H1 (cell line): ENCODE data around the gene TYRP1. TPM values are rescaled to one million over a fixed set of nuclear protein-coding genes. Genes with fewer than 3 reads are reported as not detected.

ENCODE experiments used
- SRF ChIP-seq: IDR thresholded peaks from 2 replicates; pipeline ENCODE4 v1.6.1; 2011; ENCODE audit warnings: mild to moderate bottlenecking, low read depth, low read length, moderate library complexity
- polyA plus RNA-seq, 7 experiments: library from polyadenylated mRNA; depleted of rRNA in 3 of 7; stranded (reverse) in 5 of 7; unstranded in 2 of 7; fragments of >200 nt in 5 of 7; fragments of 200-250 nt in 2 of 7; gene quantifications; 1 replicate in 5 of 7; 2 replicates in 1 of 7; 4 replicates in 1 of 7; pipeline versions ENCODE4 v1.2.1 to v1.2.3, GENCODE V29; 2011 to 2013; ENCODE audit warnings: missing spikeins in 2 of 7, mixed read lengths in 2 of 7
- total RNA-seq: library from RNA; stranded (reverse); fragmentation: NEBNext Ultra II Directional; extraction: Animal tissue kit (Norgen Biotek cat#: 25700); gene quantifications from 2 replicates; pipeline ENCODE4 v1.2.1, GENCODE V29; 2021

Gene TYRP1
- total and polyA plus RNA-seq, 2 of the 8 experiments (the other 6 are each of a cell fraction or from before 2014, with no cell fraction given), result 0.15 TPM; not detected in 1

GRCh38 chr9:12698266-12698665 lies 5.1 kb downstream of the TYRP1 start (continued):
- TF ChIP-seq SRF, result no peak
